Left cardiac atrium (tissue), 4 donors: ENCODE data around the gene SLC47A2. TPM values are rescaled to one million over a fixed set of nuclear protein-coding genes. Genes with fewer than 3 reads are reported as not detected.

Source experiments
- ATAC-seq, 2 donors: fragments of 200-7000 bp; cut with Tn5 transposase; one replicate each; pipeline ENCODE4 v1.9.1; 2020; ENCODE audit warnings: mild to moderate bottlenecking in 2 of 2, moderate library complexity in 2 of 2
- DNase-seq: peaks from one replicate; pipeline ENCODE4 v3.0.0-alpha.2; 2020
- intact Hi-C, 2 donors: fragments of 100-400 bp; cut with DNase I; formaldehyde crosslinking; loops; one replicate each; pipeline versions ENCODE4 v1.14.1 to v1.15.1; 2022 to 2023
- total RNA-seq, 2 donors: library from RNA; stranded (reverse); fragmentation: NEBNext Ultra II Directional; extraction: Animal tissue kit (Norgen Biotek cat#: 25700); gene quantifications; one replicate each; pipeline ENCODE4 v1.2.1, GENCODE V29; 2021
- donor health status: DM: no; HTN: yes; CAD: no.
- donor health status: DM: no; HTN: yes; CAD: no; lungs with severe emphysema.
- donor health status: DM: yes; HTN: yes; CAD: no.
- donor health status: Dilated cardiomyopathy.

Gene SLC47A2
- total RNA-seq, 2 donors from 2014 or later: not detected

DNA sequence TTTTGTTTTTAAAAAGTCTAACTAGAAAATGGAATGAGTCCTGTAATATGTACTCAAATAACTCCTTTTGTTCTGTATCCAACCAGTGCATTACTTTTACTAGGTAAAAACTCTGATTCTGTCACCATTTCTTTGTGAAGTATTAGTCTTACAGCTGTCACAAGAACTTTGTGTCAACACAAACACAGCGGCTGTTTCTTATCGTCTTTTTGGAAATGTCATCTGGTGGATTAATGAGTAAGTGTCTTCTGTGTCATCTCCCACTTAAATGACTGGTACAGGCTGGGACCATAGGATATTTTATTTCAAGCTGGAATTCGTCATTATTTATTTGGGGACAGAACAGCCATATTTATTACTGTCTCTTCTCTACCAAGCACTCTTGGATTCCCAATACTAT, 86.9 kb downstream of the SLC47A2 start:
- intact Hi-C loops: no loop called here
- no peak for ATAC-seq
- no peak for DNase-seq

Other genes with a start within 250 kb of the SLC47A2 start
- 1 to 10 TPM; 1.4 to 1.7 TPM for gene SLC47A1, start 182.7 kb downstream of the SLC47A2 start, total RNA-seq
- gene ALDH3A2, start 67.8 kb downstream of the SLC47A2 start, total RNA-seq: 10 to 100 TPM; 38.3 to 58.0 TPM
- gene ALDH3A1, start 31.7 kb upstream of the SLC47A2 start, total RNA-seq: under 1 TPM; 0.21 to 0.32 TPM
- gene ULK2, start 151.4 kb upstream of the SLC47A2 start, total RNA-seq: 10 to 100 TPM; 14.2 to 14.6 TPM